Smooth muscle cell (in vitro differentiated cells): Measurements from ENCODE around the gene FBLN1. TPM values are rescaled to one million over a fixed set of nuclear protein-coding genes. Genes with fewer than 3 reads are reported as not detected.

ENCODE experiments used
- DNase-seq: peaks from one replicate; lab custom pipeline; 2025; ENCODE audit not compliant: unreplicated experiment; lab: John Stamatoyannopoulos, UW
- H2AFZ ChIP-seq: fragments of 200-600 bp; sonication (generic); 2 replicates; pipeline ENCODE4 v1.6.0; 2016; ENCODE audit warnings: antibody characterized with exemption, low read depth, mild to moderate bottlenecking
- H3F3A ChIP-seq: fragments of 200-600 bp; sonication (generic); 2 replicates; pipeline ENCODE4 v1.6.0; 2017; ENCODE audit warnings: antibody characterized with exemption, low read depth
- H3K27ac ChIP-seq: fragments of 200-600 bp; sonication (generic); 2 replicates; pipeline ENCODE4 v1.5.1; 2016; ENCODE audit warnings: low read depth, mild to moderate bottlenecking
- H3K27me3 ChIP-seq: fragments of 200-600 bp; sonication (generic); 2 replicates; pipeline ENCODE4 v1.6.1; 2016; ENCODE audit warnings: low read depth, mild to moderate bottlenecking
- H3K36me3 ChIP-seq: fragments of 200-600 bp; sonication (generic); 2 replicates; pipeline ENCODE4 v1.5.1; 2016; ENCODE audit warnings: low read depth
- H3K4me1 ChIP-seq: fragments of 200-600 bp; sonication (generic); 2 replicates; pipeline ENCODE4 v1.5.1; 2016; ENCODE audit warnings: low read depth
- H3K4me2 ChIP-seq: fragments of 200-600 bp; sonication (generic); 2 replicates; pipeline ENCODE4 v1.6.0; 2016; ENCODE audit warnings: mild to moderate bottlenecking
- H3K4me3 ChIP-seq: fragments of 200-600 bp; sonication (generic); 2 replicates; pipeline ENCODE4 v1.5.1; 2016; ENCODE audit warnings: mild to moderate bottlenecking
- H3K79me2 ChIP-seq: fragments of 200-600 bp; sonication (generic); 2 replicates; pipeline ENCODE4 v1.6.0; 2016; ENCODE audit warnings: low read depth, mild to moderate bottlenecking
- H3K9ac ChIP-seq: fragments of 200-600 bp; sonication (generic); 2 replicates; pipeline ENCODE4 v1.6.0; 2016; ENCODE audit warnings: low read depth
- H3K9me3 ChIP-seq: fragments of 200-600 bp; sonication (generic); replicated peaks from 2 replicates; pipeline ENCODE4 v1.5.1; 2016; ENCODE audit warnings: low read depth
- H4K20me1 ChIP-seq: fragments of 200-600 bp; sonication (generic); 2 replicates; pipeline ENCODE4 v1.6.0; 2016; ENCODE audit warnings: low read depth
- WGBS: methylation state at CpG from one replicate; pipeline ENCODE4 v1.1.7; 2016; ENCODE audit warnings: low lambda C conversion rate; 5-methylcytosine and 5-hydroxymethylcytosine counted together
- polyA plus RNA-seq: library from polyadenylated mRNA; unstranded; fragments of >200 nt; fragmentation: Nextera tagmentation; extraction: Ambion mirVana; gene quantifications from 2 replicates; pipeline ENCODE4 v1.2.1, GENCODE V29; 2016
- total RNA-seq: library from RNA; depleted of rRNA; stranded (reverse); fragments of >200 nt; gene quantifications from 2 replicates; pipeline ENCODE4 v1.2.3, GENCODE V29; 2014
- TF ChIP-seq, protein P1 (sequence below): fragments of 200-600 bp; sonication (generic); IDR thresholded peaks from 2 replicates; pipeline ENCODE4 v1.5.1; 2017; ENCODE audit warnings: borderline replicate concordance, mild to moderate bottlenecking, antibody characterized with exemption; ENCODE audit not compliant: insufficient read depth, poor library complexity, severe bottlenecking

The FBLN1 gene
- total and polyA plus RNA-seq, 2 experiments from 2014 or later, result 90.9 to 296 TPM

GRCh38 chr22:45524157-45524556 is 21.5 kb downstream of the FBLN1 start:
- no peaks in the 10 kb centered on the region for H3K36me3 ChIP-seq
- H3K79me2 ChIP-seq, result peaks cover 4% of the 10 kb centered on the region
- H4K20me1 ChIP-seq, result peaks cover 4% of the 10 kb centered on the region
- H3K9me3 ChIP-seq, result no peaks in the 10 kb centered on the region
- H3K27me3 ChIP-seq, result no peaks in the 10 kb centered on the region
- no peak overlapping the region for H3K4me2 ChIP-seq
- no peak overlapping the region for H2AFZ ChIP-seq
- H3F3A ChIP-seq, result peaks cover 8% of the 10 kb centered on the region
- no peak overlapping the region for H3K4me3 ChIP-seq
- DNase-seq, result no peak
- no peaks in the 10 kb centered on the region for H3K4me1 ChIP-seq
- TF ChIP-seq, protein P1, sequence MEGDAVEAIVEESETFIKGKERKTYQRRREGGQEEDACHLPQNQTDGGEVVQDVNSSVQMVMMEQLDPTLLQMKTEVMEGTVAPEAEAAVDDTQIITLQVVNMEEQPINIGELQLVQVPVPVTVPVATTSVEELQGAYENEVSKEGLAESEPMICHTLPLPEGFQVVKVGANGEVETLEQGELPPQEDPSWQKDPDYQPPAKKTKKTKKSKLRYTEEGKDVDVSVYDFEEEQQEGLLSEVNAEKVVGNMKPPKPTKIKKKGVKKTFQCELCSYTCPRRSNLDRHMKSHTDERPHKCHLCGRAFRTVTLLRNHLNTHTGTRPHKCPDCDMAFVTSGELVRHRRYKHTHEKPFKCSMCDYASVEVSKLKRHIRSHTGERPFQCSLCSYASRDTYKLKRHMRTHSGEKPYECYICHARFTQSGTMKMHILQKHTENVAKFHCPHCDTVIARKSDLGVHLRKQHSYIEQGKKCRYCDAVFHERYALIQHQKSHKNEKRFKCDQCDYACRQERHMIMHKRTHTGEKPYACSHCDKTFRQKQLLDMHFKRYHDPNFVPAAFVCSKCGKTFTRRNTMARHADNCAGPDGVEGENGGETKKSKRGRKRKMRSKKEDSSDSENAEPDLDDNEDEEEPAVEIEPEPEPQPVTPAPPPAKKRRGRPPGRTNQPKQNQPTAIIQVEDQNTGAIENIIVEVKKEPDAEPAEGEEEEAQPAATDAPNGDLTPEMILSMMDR, result no peak
- no peak overlapping the region for H3K27ac ChIP-seq
- 85% methylated on average over 6 of the region's 6 CpGs for WGBS
- H3K9ac ChIP-seq, result no peak overlapping the region

- no peak overlapping the region for H2AFZ ChIP-seq
- H3K9ac ChIP-seq, result no peak overlapping the region
- peaks cover 8% of the 10 kb centered on the region for H3F3A ChIP-seq
- no peaks in the 10 kb centered on the region for H3K4me1 ChIP-seq
- no peak overlapping the region for H3K4me2 ChIP-seq
- H3K27me3 ChIP-seq, result no peaks in the 10 kb centered on the region
- DNase-seq, result no peak
- WGBS, result 95% methylated on average over 5 of the region's 5 CpGs
- no peaks in the 10 kb centered on the region for H3K36me3 ChIP-seq
- H3K79me2 ChIP-seq, result peaks cover 4% of the 10 kb centered on the region
- H4K20me1 ChIP-seq, result peaks cover 4% of the 10 kb centered on the region
- no peaks in the 10 kb centered on the region for H3K9me3 ChIP-seq
- TF ChIP-seq, protein P1, result no peak
- H3K27ac ChIP-seq, result no peak overlapping the region
- no peak overlapping the region for H3K4me3 ChIP-seq
Observed at GRCh38 chr22:45524966-45525365, 22.3 kb downstream of the FBLN1 start.

- no peaks in the 10 kb centered on the region for H3K36me3 ChIP-seq
- 99% methylated on average over 15 of the region's 15 CpGs for WGBS
- H3F3A ChIP-seq, result peaks cover 14% of the 10 kb centered on the region
- TF ChIP-seq, protein P1, result no peak
- no peaks in the 10 kb centered on the region for H3K9me3 ChIP-seq
- H4K20me1 ChIP-seq, result peaks cover 8% of the 10 kb centered on the region
- H3K27me3 ChIP-seq, result no peaks in the 10 kb centered on the region
- H3K4me2 ChIP-seq, result no peak overlapping the region
- H3K27ac ChIP-seq, result no peak overlapping the region
- DNase-seq, result no peak
- peaks cover 5% of the 10 kb centered on the region for H3K4me1 ChIP-seq
- no peak overlapping the region for H2AFZ ChIP-seq
- no peak overlapping the region for H3K4me3 ChIP-seq
- peaks cover 4% of the 10 kb centered on the region for H3K79me2 ChIP-seq
- H3K9ac ChIP-seq, result no peak overlapping the region
Observed at GRCh38 chr22:45525480-45525879, 22.8 kb downstream of the FBLN1 start.

- Histone ChIP-seq H4K20me1 (peaks cover 8% of the 10 kb centered on the region), H3K4me2 (no peak overlapping the region), H3K4me1 (peaks cover 13% of the 10 kb centered on the region), H3K9me3 (no peaks in the 10 kb centered on the region), H3K36me3 (no peaks in the 10 kb centered on the region), H3K79me2 (peaks cover 4% of the 10 kb centered on the region), H3K27me3 (no peaks in the 10 kb centered on the region), H2AFZ (no peak overlapping the region), H3K27ac (no peak overlapping the region), H3K4me3 (no peak overlapping the region), H3F3A (peaks cover 20% of the 10 kb centered on the region), H3K9ac (no peak overlapping the region)
- WGBS, result 92% methylated on average over 8 of the region's 8 CpGs
- TF ChIP-seq, protein P1, result no peak
- no peak for DNase-seq
Observed at GRCh38 chr22:45526281-45526680, 23.6 kb downstream of the FBLN1 start.
